Vagina (tissue), 2 donors: ENCODE data around the gene KANK4.

Experiments used
- POLR2A ChIP-seq, 2 donors: fragments of 450-650 bp; IDR thresholded peaks; one replicate each; pipeline ENCODE4 v1.6.1; 2017; ENCODE audit warnings: antibody characterized with exemption in 2 of 2, mild to moderate bottlenecking in 2 of 2, moderate library complexity in 2 of 2
- TF ChIP-seq, protein P1 (sequence below), 3 experiments: fragments of 450-650 bp in 2 of 3; fragments of 200-600 bp in 1 of 3; sonication (generic) in 1 of 3; IDR thresholded peaks; one replicate each; pipeline ENCODE4 v1.5.1; 2017 to 2019; ENCODE audit warnings: antibody characterized with exemption in 3 of 3, mild to moderate bottlenecking in 2 of 3, moderate library complexity in 2 of 3

DNA sequence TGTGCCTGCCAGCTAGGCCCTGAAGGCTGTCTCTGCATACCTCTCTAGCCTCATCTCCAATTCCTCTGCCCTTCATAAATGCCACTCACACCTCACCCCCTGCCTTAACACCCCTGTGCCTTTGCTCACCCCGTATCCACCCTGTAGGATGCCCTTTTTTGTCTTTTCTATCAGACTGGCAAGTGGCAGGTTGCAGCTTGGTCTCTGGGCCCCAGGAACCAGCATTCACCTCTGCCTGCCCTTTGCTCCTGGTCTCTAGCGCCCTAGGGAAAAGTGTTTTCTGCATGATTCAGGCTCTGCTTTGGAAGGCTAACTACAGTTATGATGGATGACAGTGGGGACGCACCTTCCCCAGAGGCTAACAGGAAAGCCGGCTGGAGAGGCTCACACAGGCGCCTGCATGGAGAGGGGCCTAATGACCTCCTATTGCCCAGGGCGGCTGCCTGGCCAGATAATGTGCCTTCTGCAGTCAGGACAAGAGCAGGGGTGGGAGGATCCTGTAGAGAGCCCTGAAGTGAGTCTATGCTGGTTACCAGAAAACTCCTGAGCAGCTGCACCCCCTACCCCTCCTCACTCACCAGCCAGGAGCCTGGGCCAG lies 11.2 kb downstream of the KANK4 start:
- TF ChIP-seq, protein P1, sequence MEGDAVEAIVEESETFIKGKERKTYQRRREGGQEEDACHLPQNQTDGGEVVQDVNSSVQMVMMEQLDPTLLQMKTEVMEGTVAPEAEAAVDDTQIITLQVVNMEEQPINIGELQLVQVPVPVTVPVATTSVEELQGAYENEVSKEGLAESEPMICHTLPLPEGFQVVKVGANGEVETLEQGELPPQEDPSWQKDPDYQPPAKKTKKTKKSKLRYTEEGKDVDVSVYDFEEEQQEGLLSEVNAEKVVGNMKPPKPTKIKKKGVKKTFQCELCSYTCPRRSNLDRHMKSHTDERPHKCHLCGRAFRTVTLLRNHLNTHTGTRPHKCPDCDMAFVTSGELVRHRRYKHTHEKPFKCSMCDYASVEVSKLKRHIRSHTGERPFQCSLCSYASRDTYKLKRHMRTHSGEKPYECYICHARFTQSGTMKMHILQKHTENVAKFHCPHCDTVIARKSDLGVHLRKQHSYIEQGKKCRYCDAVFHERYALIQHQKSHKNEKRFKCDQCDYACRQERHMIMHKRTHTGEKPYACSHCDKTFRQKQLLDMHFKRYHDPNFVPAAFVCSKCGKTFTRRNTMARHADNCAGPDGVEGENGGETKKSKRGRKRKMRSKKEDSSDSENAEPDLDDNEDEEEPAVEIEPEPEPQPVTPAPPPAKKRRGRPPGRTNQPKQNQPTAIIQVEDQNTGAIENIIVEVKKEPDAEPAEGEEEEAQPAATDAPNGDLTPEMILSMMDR (IDR thresholded peaks at IDR 0.05), result no peak
- TF ChIP-seq POLR2A (IDR thresholded peaks at IDR 0.05), result no peak
